HUES64 (cell line): ENCODE results near the gene SACS.

ENCODE experiments used
- H3K27ac ChIP-seq: 2 replicates; pipeline ENCODE4 v1.7.0; 2013; ENCODE audit warnings: low read depth, low read length, inconsistent platforms
- H3K27me3 ChIP-seq: 2 replicates; pipeline ENCODE4 v1.6.1; 2013; ENCODE audit warnings: mild to moderate bottlenecking, low read length; ENCODE audit not compliant: insufficient read depth
- H3K36me3 ChIP-seq: 2 replicates; pipeline ENCODE4 v1.6.1; 2013; ENCODE audit warnings: mild to moderate bottlenecking, low read length; ENCODE audit not compliant: insufficient read depth
- H3K4me1 ChIP-seq: 2 replicates; pipeline ENCODE4 v1.6.1; 2013; ENCODE audit warnings: mild to moderate bottlenecking, low read length, moderate library complexity; ENCODE audit not compliant: insufficient read depth
- H3K4me3 ChIP-seq: 2 replicates; pipeline ENCODE4 v1.5.1; 2013; ENCODE audit warnings: mild to moderate bottlenecking, low read length, moderate library complexity
- H3K9ac ChIP-seq: 2 replicates; pipeline ENCODE4 v1.6.1; 2013; ENCODE audit warnings: mild to moderate bottlenecking, low read depth, low read length
- H3K9me3 ChIP-seq: 2 replicates; pipeline ENCODE4 v1.6.1; 2013; ENCODE audit warnings: low read depth, low read length; ENCODE audit not compliant: insufficient read depth
- WGBS: fragments of 150-250, 120-280 bp; methylation state at CpG from one replicate; pipeline ENCODE4 v1.1.7; 2013; ENCODE audit warnings: missing lambda C conversion rate; 5-methylcytosine and 5-hydroxymethylcytosine counted together

Gene SACS

GRCh38 chr13:23467048-23467931 lies 33.8 kb upstream of the SACS start:
- H3K36me3 ChIP-seq, result no peaks in the 10 kb centered on the region
- no peak overlapping the region for H3K4me3 ChIP-seq
- H3K27me3 ChIP-seq, result peaks cover 12% of the 10 kb centered on the region
- H3K9ac ChIP-seq, result no peak overlapping the region
- peaks cover 33% of the 10 kb centered on the region for H3K4me1 ChIP-seq
- H3K27ac ChIP-seq, result no peak overlapping the region
- H3K9me3 ChIP-seq, result no peaks in the 10 kb centered on the region
- WGBS, result 80% methylated on average over 14 of the region's 14 CpGs

GRCh38 chr13:23466144-23467002 lies 32.9 kb upstream of the SACS start:
- H3K9ac ChIP-seq, result peak overlapping the region; percentile 27; the same call in 1 of the 2 replicates
- no peaks in the 10 kb centered on the region for H3K36me3 ChIP-seq
- H3K4me3 ChIP-seq, result peak overlapping the region; percentile 57
- no peak overlapping the region for H3K27ac ChIP-seq
- H3K4me1 ChIP-seq, result peaks cover 29% of the 10 kb centered on the region
- H3K27me3 ChIP-seq, result peaks cover 12% of the 10 kb centered on the region
- H3K9me3 ChIP-seq, result no peaks in the 10 kb centered on the region
- WGBS, result 3% methylated on average over 64 of the region's 64 CpGs

DNA sequence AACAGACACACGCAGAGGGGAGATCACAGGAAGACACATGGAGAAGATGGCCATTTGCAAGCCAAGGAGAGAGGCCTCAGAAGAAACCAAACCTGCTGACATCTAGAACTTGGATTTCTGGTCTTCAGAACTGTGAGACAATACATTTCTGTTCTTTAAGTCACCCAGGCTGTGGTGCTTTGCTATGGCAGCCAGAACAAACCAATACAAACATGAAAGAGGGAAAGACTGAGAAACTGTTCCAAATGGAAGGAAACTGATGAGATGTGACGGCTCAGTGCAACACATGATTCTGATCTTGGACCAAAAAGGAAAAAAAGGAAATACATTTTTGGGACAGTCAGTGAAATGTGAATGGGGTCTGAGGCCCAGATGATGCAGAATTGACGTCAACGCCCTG lies 30.2 kb upstream of the SACS start:
- 94% methylated on average over 4 of the region's 4 CpGs for WGBS

DNA sequence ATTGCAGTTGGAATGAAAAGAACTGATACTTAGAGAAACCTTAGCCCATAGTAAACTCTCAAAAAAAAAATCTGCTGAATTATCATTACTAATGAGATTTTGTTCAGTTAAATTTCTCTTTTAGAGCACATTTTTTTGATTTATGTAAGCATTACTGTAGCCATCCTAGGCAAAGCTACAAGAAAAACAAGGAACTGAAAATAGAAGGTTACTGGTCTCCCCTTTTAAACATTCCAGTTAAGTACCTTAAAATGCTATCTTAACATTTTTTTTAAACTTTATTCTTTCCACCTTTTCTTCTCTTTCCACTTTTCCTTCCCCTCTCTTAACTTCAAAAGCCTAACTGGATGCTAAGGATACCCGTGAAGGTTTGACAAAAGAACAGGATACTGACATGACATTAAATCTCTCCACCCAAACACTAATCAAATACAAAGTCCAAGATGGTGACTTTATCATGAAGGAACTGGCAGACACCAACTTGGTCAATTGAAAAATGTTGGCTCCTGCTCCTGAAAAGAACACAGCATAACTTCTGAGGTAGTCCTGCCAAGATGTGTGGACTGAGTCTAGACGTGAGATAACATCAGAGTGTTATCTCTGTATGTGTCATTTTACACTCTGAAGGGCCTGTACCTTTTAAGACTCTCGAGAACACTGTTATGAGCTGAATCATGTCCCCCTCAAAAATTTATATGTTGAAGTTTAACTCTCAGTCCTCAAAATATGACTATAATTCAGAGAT lies 29.5 kb upstream of the SACS start:
- Histone ChIP-seq H3K9ac (no peak overlapping the region), H3K4me3 (no peak overlapping the region), H3K36me3 (no peaks in the 10 kb centered on the region), H3K27me3 (peaks cover 12% of the 10 kb centered on the region), H3K4me1 (peaks cover 8% of the 10 kb centered on the region), H3K9me3 (no peaks in the 10 kb centered on the region), H3K27ac (no peak overlapping the region)
- WGBS, result 85% methylated on average over 3 of the region's 3 CpGs

More for the DNA sequence above, 30.2 kb upstream of the SACS start:
- H3K9ac ChIP-seq, result no peak overlapping the region
- H3K9me3 ChIP-seq, result no peaks in the 10 kb centered on the region
- H3K4me3 ChIP-seq, result no peak overlapping the region
- H3K36me3 ChIP-seq, result no peaks in the 10 kb centered on the region
- peaks cover 12% of the 10 kb centered on the region for H3K27me3 ChIP-seq
- no peak overlapping the region for H3K27ac ChIP-seq
- H3K4me1 ChIP-seq, result peaks cover 8% of the 10 kb centered on the region

DNA sequence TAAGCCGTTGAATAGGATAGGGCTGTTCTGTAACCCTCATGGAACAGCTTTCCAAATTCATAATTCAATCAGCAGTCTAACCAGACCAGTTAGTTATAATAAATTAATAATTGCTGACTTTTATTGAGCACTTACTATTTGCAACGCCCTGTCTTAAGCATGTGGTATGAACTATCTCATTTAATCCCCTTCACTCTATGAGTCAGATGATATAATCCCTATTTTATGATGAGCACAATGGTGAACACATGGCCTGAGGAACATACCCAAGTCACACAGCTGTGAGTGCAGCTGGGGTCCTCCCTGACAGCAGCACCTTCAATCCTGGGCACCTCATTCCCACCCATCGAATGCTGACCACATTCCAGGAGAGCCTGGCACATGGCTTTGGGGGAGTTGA lies 28.0 kb upstream of the SACS start:
- H3K27me3 ChIP-seq, result peaks cover 12% of the 10 kb centered on the region
- 100% methylated on average over 3 of the region's 3 CpGs for WGBS
- no peak overlapping the region for H3K9ac ChIP-seq
- H3K27ac ChIP-seq, result no peak overlapping the region
- H3K4me1 ChIP-seq, result peaks cover 3% of the 10 kb centered on the region
- H3K9me3 ChIP-seq, result no peaks in the 10 kb centered on the region
- no peaks in the 10 kb centered on the region for H3K36me3 ChIP-seq
- no peak overlapping the region for H3K4me3 ChIP-seq

DNA sequence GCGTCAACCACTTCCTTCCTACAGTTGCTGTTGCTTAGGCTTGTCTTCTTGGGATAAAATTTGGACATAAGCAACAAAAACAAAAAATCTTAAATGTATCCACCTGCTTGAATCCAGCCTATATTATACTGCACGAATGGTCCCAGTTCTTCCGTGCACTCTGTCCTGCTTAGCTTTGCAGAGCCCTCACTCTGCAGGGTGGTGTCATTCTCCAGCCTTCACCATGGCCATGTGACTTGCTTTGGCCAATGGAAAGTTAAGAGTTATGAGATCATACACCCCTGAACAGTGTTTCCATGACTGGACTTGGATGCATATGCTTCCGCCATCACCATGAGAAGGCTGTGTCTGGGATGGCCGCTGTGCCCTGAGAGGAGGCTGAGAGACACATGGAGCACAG lies 27.4 kb upstream of the SACS start:
- WGBS, result 98% methylated on average over 5 of the region's 5 CpGs
- Histone ChIP-seq H3K4me1 (peaks cover under 1% of the 10 kb centered on the region), H3K27me3 (peaks cover 10% of the 10 kb centered on the region), H3K9me3 (no peaks in the 10 kb centered on the region), H3K36me3 (no peaks in the 10 kb centered on the region), H3K9ac (no peak overlapping the region), H3K4me3 (no peak overlapping the region), H3K27ac (no peak overlapping the region)

DNA sequence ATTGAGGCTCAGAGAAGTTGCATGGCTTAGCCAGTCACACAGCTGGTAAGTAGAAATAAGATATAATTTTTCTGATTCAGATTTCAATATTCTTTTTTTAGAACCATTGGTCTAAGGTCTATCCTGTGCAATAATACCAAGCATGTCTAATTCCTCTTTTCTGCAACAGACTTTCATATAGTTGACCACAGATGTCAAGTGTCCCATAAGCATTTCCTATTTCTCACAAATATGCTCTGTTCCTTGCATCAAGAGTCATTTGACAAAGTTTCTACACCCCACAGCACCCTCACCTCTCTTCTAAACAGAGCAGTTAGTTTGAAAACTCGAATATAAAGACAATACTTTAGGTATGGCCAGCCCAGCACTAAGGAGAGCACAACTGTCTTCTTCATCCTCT lies 26.8 kb upstream of the SACS start:
- Histone ChIP-seq H3K27me3 (peaks cover 4% of the 10 kb centered on the region), H3K27ac (no peak overlapping the region), H3K9ac (no peak overlapping the region), H3K4me1 (no peaks in the 10 kb centered on the region; the same call in 1 of the 2 replicates), H3K4me3 (no peak overlapping the region), H3K36me3 (no peaks in the 10 kb centered on the region), H3K9me3 (no peaks in the 10 kb centered on the region)
- WGBS, result 90% methylated on average over 1 of the region's 1 CpG

- Histone ChIP-seq H3K9ac (no peak overlapping the region), H3K4me1 (no peaks in the 10 kb centered on the region; the same call in 1 of the 2 replicates), H3K27me3 (no peaks in the 10 kb centered on the region), H3K9me3 (no peaks in the 10 kb centered on the region), H3K4me3 (no peak overlapping the region), H3K27ac (no peak overlapping the region), H3K36me3 (no peaks in the 10 kb centered on the region)
- 71% methylated on average over 4 of the region's 4 CpGs for WGBS
Observed at GRCh38 chr13:23458989-23459388, 25.5 kb upstream of the SACS start.

- no peak overlapping the region for H3K9ac ChIP-seq
- H3K9me3 ChIP-seq, result no peaks in the 10 kb centered on the region
- 96% methylated on average over 9 of the region's 9 CpGs for WGBS
- no peaks in the 10 kb centered on the region for H3K36me3 ChIP-seq
- H3K4me1 ChIP-seq, result peaks cover 1% of the 10 kb centered on the region
- no peaks in the 10 kb centered on the region for H3K27me3 ChIP-seq
- H3K27ac ChIP-seq, result no peak overlapping the region
- no peak overlapping the region for H3K4me3 ChIP-seq
Observed at GRCh38 chr13:23456437-23457210, 23.1 kb upstream of the SACS start.

GRCh38 chr13:23455401-23456185 lies 22.1 kb upstream of the SACS start:
- Histone ChIP-seq H3K4me1 (peaks cover 12% of the 10 kb centered on the region), H3K9me3 (no peaks in the 10 kb centered on the region), H3K36me3 (no peaks in the 10 kb centered on the region), H3K27ac (no peak overlapping the region), H3K9ac (no peak overlapping the region), H3K4me3 (no peak overlapping the region), H3K27me3 (no peaks in the 10 kb centered on the region)
- WGBS, result 95% methylated on average over 7 of the region's 7 CpGs
